ENCODE data around the gene CFAP57. TPM values are rescaled to one million over a fixed set of nuclear protein-coding genes. Genes with fewer than 3 reads are reported as not detected.

The CFAP57 gene
- total and polyA plus RNA-seq, 2 of the 13 experiments (the other 11 are each of a cell fraction or from before 2014, with no cell fraction given): 0.01 TPM; not detected in 1

DNA sequence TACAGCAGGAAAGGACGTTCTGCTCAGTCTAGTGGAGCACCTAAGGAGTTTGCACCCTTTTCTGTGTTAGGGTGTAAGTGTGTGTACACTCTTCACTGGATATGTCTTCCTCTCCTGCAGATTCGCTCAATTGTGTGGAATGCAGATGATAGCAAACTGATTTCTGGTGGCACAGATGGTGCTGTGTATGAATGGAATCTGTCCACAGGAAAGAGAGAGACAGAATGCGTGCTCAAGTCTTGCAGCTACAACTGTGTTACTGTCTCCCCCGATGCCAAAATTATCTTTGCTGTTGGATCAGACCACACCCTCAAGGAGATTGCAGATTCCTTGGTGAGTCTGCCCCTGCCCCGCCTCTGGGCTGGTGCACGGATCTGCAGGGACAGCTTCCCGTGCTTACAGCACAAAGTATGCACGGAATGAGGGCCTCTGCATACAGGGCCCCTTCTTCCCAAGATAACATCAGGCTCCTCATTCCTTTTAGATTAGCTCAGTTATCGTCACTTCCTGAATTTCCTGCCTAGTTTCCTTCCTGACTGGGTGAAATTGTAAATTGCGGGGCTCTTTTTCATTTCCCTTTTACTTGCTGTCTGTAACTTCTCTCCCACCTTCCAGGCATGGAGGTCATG is 34.6 kb downstream of the CFAP57 start (continued):
- TF ChIP-seq PATZ1 (CRISPR knock-in tag; IDR thresholded peaks at IDR 0.05) (peak; percentile 59; the same call in 1 of the 2 replicates), ISL2 (CRISPR knock-in tag; IDR thresholded peaks at IDR 0.05) (peak; percentile 58; the same call in 1 of the 2 replicates), DRAP1 (CRISPR knock-in tag; IDR thresholded peaks at IDR 0.05) (no peak), ELF1 (CRISPR knock-in tag; IDR thresholded peaks at IDR 0.05) (peak; percentile 52; the same call in 1 of the 2 replicates), KLF16 (CRISPR knock-in tag; IDR thresholded peaks at IDR 0.05) (peak in 1 of 2 experiments; percentile 54; a peak in 1 of 4 replicates), TEAD3 (CRISPR knock-in tag; optimal IDR thresholded peaks at IDR 0.05; ENCODE audit: borderline replicate concordance) (peak; percentile 100), CEBPG (CRISPR knock-in tag; IDR thresholded peaks at IDR 0.05) (no peak), REST (IDR thresholded peaks at IDR 0.05; ENCODE audit: borderline replicate concordance in 1 of 2, low read depth in 1 of 2, low read length in 2 of 2) (no peak), MXD1 (CRISPR knock-in tag; IDR thresholded peaks at IDR 0.05) (no peak), HOMEZ (CRISPR knock-in tag; IDR thresholded peaks at IDR 0.05; ENCODE audit: low read depth) (0 out of 2 replicates have a peak, but pooled peaks have one; percentile 41), HMGXB4 (CRISPR knock-in tag; IDR thresholded peaks at IDR 0.05; ENCODE audit: borderline replicate concordance in 1 of 2, low read depth in 1 of 2) (peak in 1 of 2 experiments; percentile 40; a peak in 1 of 4 replicates), ZNF484 (CRISPR knock-in tag; IDR thresholded peaks at IDR 0.05; ENCODE audit: borderline replicate concordance, low read depth) (no peak)
- TF ChIP-seq, protein P1, sequence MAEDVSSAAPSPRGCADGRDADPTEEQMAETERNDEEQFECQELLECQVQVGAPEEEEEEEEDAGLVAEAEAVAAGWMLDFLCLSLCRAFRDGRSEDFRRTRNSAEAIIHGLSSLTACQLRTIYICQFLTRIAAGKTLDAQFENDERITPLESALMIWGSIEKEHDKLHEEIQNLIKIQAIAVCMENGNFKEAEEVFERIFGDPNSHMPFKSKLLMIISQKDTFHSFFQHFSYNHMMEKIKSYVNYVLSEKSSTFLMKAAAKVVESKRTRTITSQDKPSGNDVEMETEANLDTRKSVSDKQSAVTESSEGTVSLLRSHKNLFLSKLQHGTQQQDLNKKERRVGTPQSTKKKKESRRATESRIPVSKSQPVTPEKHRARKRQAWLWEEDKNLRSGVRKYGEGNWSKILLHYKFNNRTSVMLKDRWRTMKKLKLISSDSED (CRISPR knock-in tag; IDR thresholded peaks at IDR 0.05): no peak
